HCT116 (cell line): Measurements from ENCODE around the gene GPRC5C. TPM values are rescaled to one million over a fixed set of nuclear protein-coding genes. Genes with fewer than 3 reads are reported as not detected.

Experiments used
- ATAC-seq: fragments of 200-7000 bp; cut with Tn5 transposase; 2 replicates; pipeline ENCODE4 v1.9.1; 2020; ENCODE audit warnings: mild to moderate bottlenecking, moderate library complexity
- BruUV-seq: library from RNA; stranded (reverse); fragments of 400-500 nt; replicated peaks from 2 replicates; lab custom pipeline; 2021; lab: Mats Ljungman, UMichigan
- CTCF ChIA-PET: fragments of 300-600 bp; sonication (Branson Sonifier 250); formaldehyde crosslinking; loops from one replicate; lab custom pipeline; 2021; ENCODE audit warnings: antibody characterized with exemption; lab: Charles Lee
- POLR2A ChIA-PET: fragments of 300-600, 350-600 bp; sonication (Branson Sonifier 250); formaldehyde crosslinking; loops from one replicate; lab custom pipeline; 2021; ENCODE audit warnings: antibody characterized with exemption; lab: Charles Lee
- RAD21 ChIA-PET, 2 experiments: fragments of 300-600 bp; sonication (Branson Sonifier 250); formaldehyde crosslinking; loops; one replicate each; lab custom pipeline; 2023; ENCODE audit warnings: low total read pairs in 2 of 2; ENCODE audit not compliant: uncharacterized antibody in 2 of 2, unreplicated experiment in 2 of 2, low non-redundant PET in 1 of 2; lab: Charles Lee
- DNase-seq: peaks from one replicate; pipeline ENCODE4 v3.0.0-alpha.2; 2010; ENCODE audit warnings: low read depth, low spot score
- H2AFZ ChIP-seq: fragments of 200-600 bp; shearing (Covaris generic), sonication (generic); 2 replicates; pipeline ENCODE4 v1.6.1; 2017; ENCODE audit warnings: low read depth, mixed run types, mixed read lengths, antibody characterized with exemption, low read length; ENCODE audit not compliant: poor library complexity, severe bottlenecking
- H3K27ac ChIP-seq: 2 replicates; pipeline ENCODE4 v1.5.1; 2012; ENCODE audit warnings: low read depth, low read length
- H3K27me3 ChIP-seq: fragments of 200-600 bp; sonication (generic); 2 replicates; pipeline ENCODE4 v1.6.1; 2016; ENCODE audit warnings: mixed run types, low read length, mixed read lengths; ENCODE audit not compliant: insufficient read depth
- H3K36me3 ChIP-seq, 2 experiments: fragments of 200-500 bp in 1 of 2; fragments of 200-600 bp in 1 of 2; sonication (Bioruptor generic) in 1 of 2; sonication (generic) in 1 of 2; 2 replicates each; pipeline versions ENCODE4 v1.5.1 to v1.6.1; 2014 to 2016; ENCODE audit warnings: low read length in 2 of 2, inconsistent platforms in 1 of 2, mixed read lengths in 1 of 2, mixed run types in 1 of 2; ENCODE audit not compliant: insufficient read depth in 2 of 2, control insufficient read depth in 1 of 2
- H3K4me1 ChIP-seq, 2 experiments: fragments of 200-600 bp in 1 of 2; sonication (generic) in 1 of 2; 2 replicates each; pipeline versions ENCODE4 v1.5.1 to v1.6.1; 2012 to 2017; ENCODE audit warnings: low read length in 2 of 2, inconsistent platforms in 1 of 2, mild to moderate bottlenecking in 1 of 2, mixed read lengths in 1 of 2, mixed run types in 1 of 2, moderate library complexity in 1 of 2; ENCODE audit not compliant: insufficient read depth in 2 of 2, control insufficient read depth in 1 of 2
- H3K4me2 ChIP-seq: fragments of 200-600 bp; sonication (generic); 2 replicates; pipeline ENCODE4 v1.6.1; 2017; ENCODE audit warnings: mixed run types, low read length, mixed read lengths
- H3K4me3 ChIP-seq, 2 experiments: fragments of 200-600 bp in 1 of 2; sonication (generic) in 1 of 2; replicated peaks in 1 of 2; 2 replicates each; pipeline ENCODE4 v1.5.1; 2011 to 2016; ENCODE audit warnings: low read length in 2 of 2, control low read depth in 1 of 2, low read depth in 1 of 2, mild to moderate bottlenecking in 1 of 2, mixed read lengths in 1 of 2, mixed run types in 1 of 2
- H3K79me2 ChIP-seq: fragments of 200-600 bp; sonication (generic); 2 replicates; pipeline ENCODE4 v1.6.1; 2017; ENCODE audit warnings: mild to moderate bottlenecking, mixed run types, low read length, moderate library complexity, mixed read lengths; ENCODE audit not compliant: insufficient read depth
- H3K9ac ChIP-seq: fragments of 200-600 bp; sonication (generic); 2 replicates; pipeline ENCODE4 v1.6.1; 2016; ENCODE audit warnings: low read length, mixed read lengths
- H3K9me2 ChIP-seq: fragments of 200-600 bp; sonication (generic), shearing (Covaris generic); 2 replicates; pipeline ENCODE4 v1.6.1; 2017; ENCODE audit warnings: mixed run types, mild to moderate bottlenecking, moderate library complexity; ENCODE audit not compliant: insufficient read depth
- H3K9me3 ChIP-seq, 2 experiments: fragments of 200-500 bp in 1 of 2; fragments of 200-600 bp in 1 of 2; sonication (Bioruptor generic) in 1 of 2; sonication (generic) in 1 of 2; 2 replicates each; pipeline ENCODE4 v1.6.1; 2014 to 2017; ENCODE audit warnings: low read length in 2 of 2, mixed read lengths in 2 of 2, inconsistent platforms in 1 of 2, low read depth in 1 of 2, mild to moderate bottlenecking in 1 of 2, mixed run types in 1 of 2, moderate library complexity in 1 of 2; ENCODE audit not compliant: control insufficient read depth in 1 of 2, insufficient read depth in 1 of 2
- H4K20me1 ChIP-seq: fragments of 200-600 bp; sonication (generic), shearing (Covaris generic); 2 replicates; pipeline ENCODE4 v1.6.1; 2017; ENCODE audit warnings: mixed run types, mild to moderate bottlenecking, moderate library complexity; ENCODE audit not compliant: insufficient read depth
- ATF3 ChIP-seq: IDR thresholded peaks from 2 replicates; pipeline ENCODE4 v1.6.1; 2012
- CEBPB ChIP-seq: IDR thresholded peaks from 2 replicates; pipeline ENCODE4 v1.6.1; 2012; ENCODE audit warnings: low read depth
- CTCF ChIP-seq, 3 experiments: fragments of 200-600 bp in 1 of 3; sonication (generic) in 1 of 3; IDR thresholded peaks in 2 of 3; conservative IDR thresholded peaks in 1 of 3; 2 replicates each; pipeline ENCODE4 v1.5.1; 2012 to 2017; ENCODE audit warnings: low read depth in 2 of 3, low read length in 2 of 3, antibody characterized with exemption in 1 of 3, borderline replicate concordance in 1 of 3, control low read depth in 1 of 3, mild to moderate bottlenecking in 1 of 3, mixed read lengths in 1 of 3, mixed run types in 1 of 3, moderate library complexity in 1 of 3; ENCODE audit not compliant: insufficient read depth in 1 of 3
- EZH2 ChIP-seq: fragments of 200-600 bp; sonication (generic); IDR thresholded peaks from 2 replicates; pipeline ENCODE4 v1.6.1; 2017; ENCODE audit warnings: antibody characterized with exemption, mixed run types
- EZH2phosphoT487 ChIP-seq: fragments of 200-600 bp; IDR thresholded peaks from 2 replicates; pipeline ENCODE4 v1.6.1; 2018; ENCODE audit warnings: antibody characterized with exemption, borderline replicate concordance
- FOSL1 ChIP-seq: IDR thresholded peaks from 2 replicates; pipeline ENCODE4 v1.6.1; 2012; ENCODE audit warnings: low read depth
- JUND ChIP-seq: IDR thresholded peaks from 2 replicates; pipeline ENCODE4 v1.6.1; 2012
- POLR2A ChIP-seq: IDR thresholded peaks from 2 replicates; pipeline ENCODE4 v1.7.0; 2011; ENCODE audit warnings: borderline replicate concordance; ENCODE audit not compliant: insufficient read depth, insufficient read length; ENCODE audit errors: extremely low read depth
- RAD21 ChIP-seq: IDR thresholded peaks from 2 replicates; pipeline ENCODE4 v1.6.1; 2012; ENCODE audit warnings: low read depth, mild to moderate bottlenecking
- REST ChIP-seq: IDR thresholded peaks from 2 replicates; pipeline ENCODE4 v1.6.1; 2012; ENCODE audit warnings: low read depth
- SIN3A ChIP-seq: IDR thresholded peaks from 2 replicates; pipeline ENCODE4 v1.6.1; 2012; ENCODE audit warnings: low read depth
- SP1 ChIP-seq: IDR thresholded peaks from 2 replicates; pipeline ENCODE4 v1.6.1; 2012; ENCODE audit warnings: low read depth
- SRF ChIP-seq: IDR thresholded peaks from 2 replicates; pipeline ENCODE4 v1.6.1; 2012; ENCODE audit warnings: low read depth
- TCF7L2 ChIP-seq: IDR thresholded peaks from 2 replicates; pipeline ENCODE4 v1.7.0; 2011; ENCODE audit warnings: borderline replicate concordance, inconsistent platforms; ENCODE audit not compliant: insufficient read depth, insufficient read length; ENCODE audit errors: extremely low read depth
- YY1 ChIP-seq: IDR thresholded peaks from 2 replicates; pipeline ENCODE4 v1.6.1; 2011; ENCODE audit warnings: low read length, low read depth, moderate library complexity, mild to moderate bottlenecking; ENCODE audit not compliant: insufficient replicate concordance; ENCODE audit errors: extremely low read depth
- ZBTB33 ChIP-seq: IDR thresholded peaks from 2 replicates; pipeline ENCODE4 v1.6.1; 2011; ENCODE audit warnings: mild to moderate bottlenecking, low read length, moderate library complexity; ENCODE audit not compliant: insufficient replicate concordance; ENCODE audit errors: extremely low read depth
- ZFX ChIP-seq: fragments of 450-650 bp; IDR thresholded peaks from 2 replicates; pipeline ENCODE4 v1.6.1; 2017
- ZNF274 ChIP-seq: fragments of 200-500 bp; sonication (Bioruptor generic); IDR thresholded peaks from 2 replicates; pipeline ENCODE4 v1.6.1; 2014; ENCODE audit warnings: mild to moderate bottlenecking, low read depth, low read length, inconsistent platforms
- intact Hi-C: fragments of 100-400 bp; cut with micrococcal nuclease; formaldehyde crosslinking; loops from 2 replicates; pipeline ENCODE4 v1.10.0; 2022
- total RNA-seq: library from RNA; stranded (reverse); gene quantifications from one replicate; pipeline ENCODE4 v1.2.1, GENCODE V29; 2021; ENCODE audit not compliant: unreplicated experiment

Gene GPRC5C
- total RNA-seq, 1 experiment from 2014 or later, result 54.4 TPM

GRCh38 chr17:74466828-74467184 lies 34.9 kb downstream of the GPRC5C start:
- H3K9ac ChIP-seq, result no peak overlapping the region
- peaks cover 0 to 6% of the 10 kb centered on the region in 2 experiments; a peak in 1 of 4 replicates for H3K4me1 ChIP-seq
- H3K4me2 ChIP-seq, result no peak overlapping the region
- H3K79me2 ChIP-seq, result no peaks in the 10 kb centered on the region
- DNase-seq, result no peak
- ChIA-PET POLR2A (no interaction called here), CTCF (no interaction called here), RAD21 (no interaction called here)
- no peak overlapping the region for H3K4me3 ChIP-seq
- no TSS peak for BruUV-seq
- intact Hi-C loops, result no loop called here
- no peaks in the 10 kb centered on the region for H3K36me3 ChIP-seq
- TF ChIP-seq REST, result no peak
- no peak for TF ChIP-seq POLR2A
- no peak for TF ChIP-seq ZFX
- TF ChIP-seq CEBPB, result no peak
- no peak for TF ChIP-seq SIN3A
- no peak for TF ChIP-seq EZH2phosphoT487
- TF ChIP-seq ZNF274, result no peak
- TF ChIP-seq RAD21, result no peak
- TF ChIP-seq FOSL1, result no peak
- TF ChIP-seq TCF7L2, result no peak
- TF ChIP-seq EZH2, result no peak
- no peak for TF ChIP-seq ZBTB33
- TF ChIP-seq YY1, result no peak
- no peak for TF ChIP-seq JUND
- TF ChIP-seq SP1, result no peak
- no peak for TF ChIP-seq ATF3
- TF ChIP-seq SRF, result no peak
- TF ChIP-seq CTCF (IDR thresholded peaks at IDR 0.05 in 2 of 3, conservative IDR thresholded peaks at IDR 0.05 in 1 of 3; ENCODE audit: borderline replicate concordance in 1 of 3, insufficient read depth in 1 of 3, low read depth in 2 of 3, low read length in 2 of 3), result no peak
- no peak overlapping the region for H3K27ac ChIP-seq
- no peak for ATAC-seq
- H3K27me3 ChIP-seq, result no peaks in the 10 kb centered on the region
- H3K9me3 ChIP-seq, result no peaks in the 10 kb centered on the region
- H3K9me2 ChIP-seq, result no peaks in the 10 kb centered on the region
- H2AFZ ChIP-seq, result no peak overlapping the region
- H4K20me1 ChIP-seq, result no peaks in the 10 kb centered on the region
